GM12878 (cell line): ENCODE measurements around the gene SSMEM1. TPM values are rescaled to one million over a fixed set of nuclear protein-coding genes. Genes with fewer than 3 reads are reported as not detected.

Experiments used
- BCLAF1 ChIP-seq: fragments of 450-650 bp; IDR thresholded peaks from 2 replicates; pipeline ENCODE4 v1.6.1; 2017; ENCODE audit warnings: antibody characterized with exemption, mild to moderate bottlenecking, moderate library complexity
- CBX3 ChIP-seq: fragments of 200-600 bp; sonication (generic); IDR thresholded peaks from 2 replicates; pipeline ENCODE4 v1.6.1; 2016; ENCODE audit warnings: low read depth, borderline replicate concordance
- CEBPZ ChIP-seq: fragments of 150-350 bp; IDR thresholded peaks from 2 replicates; pipeline ENCODE4 v1.6.1; 2016; ENCODE audit warnings: low read depth, low read length
- MLLT1 ChIP-seq: fragments of 450-650 bp; IDR thresholded peaks from 2 replicates; pipeline ENCODE4 v1.6.1; 2016; ENCODE audit warnings: mild to moderate bottlenecking
- MYB ChIP-seq: fragments of 150-350 bp; IDR thresholded peaks from 2 replicates; pipeline ENCODE4 v1.6.1; 2014; ENCODE audit warnings: mild to moderate bottlenecking, low read depth, low read length, borderline replicate concordance
- NR2C1 ChIP-seq: fragments of 450-650 bp; IDR thresholded peaks from 2 replicates; pipeline ENCODE4 v1.6.1; 2017; ENCODE audit warnings: antibody characterized with exemption, mild to moderate bottlenecking, moderate library complexity
- PKNOX1 ChIP-seq: fragments of 450-650 bp; IDR thresholded peaks from 2 replicates; pipeline ENCODE4 v1.6.1; 2016; ENCODE audit warnings: mild to moderate bottlenecking
- POLR2AphosphoS2 ChIP-seq: IDR thresholded peaks from 2 replicates; pipeline ENCODE4 v1.6.1; 2011; ENCODE audit warnings: low read depth, mild to moderate bottlenecking, low read length, improper control_type of control experiment, moderate library complexity
- SIN3A ChIP-seq: IDR thresholded peaks from 2 replicates; pipeline ENCODE4 v1.6.1; 2012; ENCODE audit warnings: low read depth, low read length, improper control_type of control experiment
- SRF ChIP-seq, 2 experiments: IDR thresholded peaks; 2 replicates each; pipeline ENCODE4 v1.6.1; 2011; ENCODE audit warnings: low read depth in 2 of 2, low read length in 2 of 2, mild to moderate bottlenecking in 1 of 2, moderate library complexity in 1 of 2
- TBL1XR1 ChIP-seq: IDR thresholded peaks from 2 replicates; pipeline ENCODE4 v1.6.1; 2012; ENCODE audit warnings: low read depth, low read length, improper control_type of control experiment
- USF2 ChIP-seq: IDR thresholded peaks from 2 replicates; pipeline ENCODE4 v1.6.1; 2011; ENCODE audit warnings: low read depth, low read length, improper control_type of control experiment, borderline replicate concordance
- YBX1 ChIP-seq: fragments of 450-650 bp; IDR thresholded peaks from 2 replicates; pipeline ENCODE4 v1.6.1; 2016; ENCODE audit warnings: antibody characterized with exemption
- polyA plus RNA-seq, 11 experiments: library from polyadenylated mRNA; depleted of rRNA in 4 of 11; unstranded in 6 of 11; stranded (reverse) in 5 of 11; fragments of >200 nt; fragmentation: Nextera tagmentation in 4 of 11; fragmentation: Illumina TruSeq in 1 of 11; extraction: Ambion mirVana in 4 of 11; extraction: Trizol in 1 of 11; gene quantifications; 1 replicate in 1 of 11; 2 replicates in 10 of 11; pipeline versions ENCODE4 v1.2.1 to v1.2.3, GENCODE V29; 2011 to 2016; ENCODE audit warnings: inconsistent platforms in 2 of 11, missing spikeins in 2 of 11, low read depth in 1 of 11
- total RNA-seq, 4 experiments: library from RNA; depleted of rRNA in 3 of 4; stranded (reverse); fragments of >200 nt in 3 of 4; fragmentation: Illumina TruSeq in 1 of 4; extraction: Trizol in 1 of 4; gene quantifications; 2 replicates each; pipeline versions ENCODE4 v1.2.1 to v1.2.3, GENCODE V29; 2013 to 2021
- TF ChIP-seq, protein P1 (sequence below): fragments of 450-650 bp; formaldehyde crosslinking; IDR thresholded peaks from 2 replicates; pipeline ENCODE4 v1.5.0; 2022; ENCODE audit warnings: mild to moderate bottlenecking, missing genetic modification characterization

Gene SSMEM1
- total and polyA plus RNA-seq, 10 of the 15 experiments (the other 5 are each of a cell fraction or from before 2014, with no cell fraction given): not detected

DNA sequence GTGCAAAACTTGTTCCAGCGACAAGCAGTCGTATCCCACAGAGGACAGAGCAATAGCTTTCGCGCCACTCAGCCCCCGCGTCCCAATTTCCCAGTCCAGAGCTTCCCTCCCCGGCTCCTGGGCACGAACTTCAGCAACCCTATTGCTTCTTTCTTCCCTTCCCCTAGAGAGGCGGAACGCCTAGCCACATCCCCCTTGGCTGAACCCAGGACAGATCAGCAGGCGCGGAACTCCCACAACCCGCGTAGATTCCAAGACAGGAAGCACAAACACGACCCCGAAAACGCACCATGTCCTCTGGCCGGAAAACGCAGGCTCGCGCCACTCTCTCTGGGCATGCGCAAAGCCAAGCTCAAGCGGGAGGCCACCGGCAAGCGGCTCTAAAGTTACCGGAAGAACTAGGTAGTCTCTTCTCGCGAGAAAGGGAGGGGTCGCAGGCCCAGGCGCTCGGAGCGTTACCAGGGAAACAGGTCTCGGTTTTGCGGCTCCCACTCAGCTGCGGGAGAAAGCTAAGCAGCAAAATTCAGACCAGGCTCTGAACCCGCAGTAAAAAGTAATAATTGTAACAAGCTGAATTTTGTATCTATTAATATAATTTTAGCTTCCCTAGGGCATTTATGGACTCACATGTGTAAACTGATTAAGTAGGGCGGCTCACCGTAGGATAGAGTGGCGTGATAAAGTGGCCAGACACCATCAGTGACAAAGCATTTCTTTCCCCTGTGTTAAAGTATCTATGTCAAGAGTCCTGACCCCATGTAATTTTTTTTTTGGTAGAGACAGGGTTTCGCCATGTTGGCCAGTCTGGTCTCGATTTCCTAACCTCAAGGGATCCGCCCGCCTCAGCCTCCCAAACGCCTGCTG, 2.3 kb upstream of the SSMEM1 start, which contains the start of gene TMEM209 (continued):
- TF ChIP-seq CEBPZ: no peak
- 0 out of 2 replicates have a peak, but pooled peaks have one; percentile 47 for TF ChIP-seq MYB
- no peak for TF ChIP-seq BCLAF1
- TF ChIP-seq SRF (IDR thresholded peaks at IDR 0.05; ENCODE audit: low read depth in 2 of 2, low read length in 2 of 2): no peak
- peak; percentile 43; the same call in 1 of the 2 replicates for TF ChIP-seq SIN3A
- TF ChIP-seq, protein P1, sequence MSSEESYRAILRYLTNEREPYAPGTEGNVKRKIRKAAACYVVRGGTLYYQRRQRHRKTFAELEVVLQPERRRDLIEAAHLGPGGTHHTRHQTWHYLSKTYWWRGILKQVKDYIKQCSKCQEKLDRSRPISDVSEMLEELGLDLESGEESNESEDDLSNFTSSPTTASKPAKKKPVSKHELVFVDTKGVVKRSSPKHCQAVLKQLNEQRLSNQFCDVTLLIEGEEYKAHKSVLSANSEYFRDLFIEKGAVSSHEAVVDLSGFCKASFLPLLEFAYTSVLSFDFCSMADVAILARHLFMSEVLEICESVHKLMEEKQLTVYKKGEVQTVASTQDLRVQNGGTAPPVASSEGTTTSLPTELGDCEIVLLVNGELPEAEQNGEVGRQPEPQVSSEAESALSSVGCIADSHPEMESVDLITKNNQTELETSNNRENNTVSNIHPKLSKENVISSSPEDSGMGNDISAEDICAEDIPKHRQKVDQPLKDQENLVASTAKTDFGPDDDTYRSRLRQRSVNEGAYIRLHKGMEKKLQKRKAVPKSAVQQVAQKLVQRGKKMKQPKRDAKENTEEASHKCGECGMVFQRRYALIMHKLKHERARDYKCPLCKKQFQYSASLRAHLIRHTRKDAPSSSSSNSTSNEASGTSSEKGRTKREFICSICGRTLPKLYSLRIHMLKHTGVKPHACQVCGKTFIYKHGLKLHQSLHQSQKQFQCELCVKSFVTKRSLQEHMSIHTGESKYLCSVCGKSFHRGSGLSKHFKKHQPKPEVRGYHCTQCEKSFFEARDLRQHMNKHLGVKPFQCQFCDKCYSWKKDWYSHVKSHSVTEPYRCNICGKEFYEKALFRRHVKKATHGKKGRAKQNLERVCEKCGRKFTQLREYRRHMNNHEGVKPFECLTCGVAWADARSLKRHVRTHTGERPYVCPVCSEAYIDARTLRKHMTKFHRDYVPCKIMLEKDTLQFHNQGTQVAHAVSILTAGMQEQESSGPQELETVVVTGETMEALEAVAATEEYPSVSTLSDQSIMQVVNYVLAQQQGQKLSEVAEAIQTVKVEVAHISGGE (CRISPR knock-in tag): no peak
- TF ChIP-seq NR2C1: peak; percentile 96
- no peak for TF ChIP-seq YBX1
- peak; percentile 98 for TF ChIP-seq MLLT1
- peak; percentile 65 for TF ChIP-seq PKNOX1
- TF ChIP-seq USF2: no peak
- no peak for TF ChIP-seq TBL1XR1
- TF ChIP-seq POLR2AphosphoS2: peak; percentile 87
- no peak for TF ChIP-seq CBX3
